ENCODE results near the gene PRKD2.

The PRKD2 gene

GRCh38 chr19:46698395-46699321 lies 18.3 kb downstream of the PRKD2 start:
- no peak for DNase-seq

- no peak for DNase-seq
These were observed 19.5 kb downstream of the PRKD2 start for GRCh38 chr19:46697204-46697960.

- no peak for DNase-seq
These were observed 20.1 kb downstream of the PRKD2 start for GRCh38 chr19:46696866-46697203.

GRCh38 chr19:46696052-46696451 lies 20.9 kb downstream of the PRKD2 start:
- DNase-seq, result no peak

- DNase-seq, result no peak
These were observed 23.2 kb downstream of the PRKD2 start for GRCh38 chr19:46693760-46694159.

GRCh38 chr19:46692918-46693722 lies 23.8 kb downstream of the PRKD2 start:
- no peak for DNase-seq

GRCh38 chr19:46691948-46692347 lies 25.0 kb downstream of the PRKD2 start:
- DNase-seq, result no peak

GRCh38 chr19:46691104-46691503 lies 25.8 kb downstream of the PRKD2 start:
- no peak for DNase-seq

GRCh38 chr19:46689358-46689757 lies 27.6 kb downstream of the PRKD2 start:
- DNase-seq, result no peak

- no peak for DNase-seq
These were observed 29.3 kb downstream of the PRKD2 start for GRCh38 chr19:46687438-46688145.

- no peak for DNase-seq
These were observed 31.7 kb downstream of the PRKD2 start for GRCh38 chr19:46685189-46685588.

- no peak for DNase-seq
These were observed 38.7 kb downstream of the PRKD2 start for GRCh38 chr19:46678110-46678732.

GRCh38 chr19:46674416-46675178 lies 42.3 kb downstream of the PRKD2 start:
- peak; percentile 37 for DNase-seq

GRCh38 chr19:46670813-46671212 lies 46.1 kb downstream of the PRKD2 start:
- DNase-seq, result no peak

- no peak for DNase-seq
These were observed 48.3 kb downstream of the PRKD2 start for GRCh38 chr19:46668662-46669061.

GRCh38 chr19:46665072-46665471 lies 51.8 kb downstream of the PRKD2 start:
- no peak for DNase-seq

- peak; percentile 77 for DNase-seq
These were observed 55.0 kb downstream of the PRKD2 start for GRCh38 chr19:46661735-46662592.

GRCh38 chr19:46661020-46661731 lies 55.7 kb downstream of the PRKD2 start, which contains the start of gene DACT3:
TSS of gene DACT3 (minus strand) at chr19:46661182. CDS start at chr19:46661064, 118 bp downstream.
- DNase-seq, result peak; percentile 99

GRCh38 chr19:46660551-46661019 lies 56.3 kb downstream of the PRKD2 start:
- DNase-seq, result no peak
